GM19238 (cell line): ENCODE measurements around the gene ADGRG6.

ENCODE experiments used
- DNase-seq: peaks from one replicate; pipeline ENCODE4 v3.0.0; 2011; ENCODE audit warnings: low spot score; ENCODE audit not compliant: insufficient read length

Gene ADGRG6

DNA sequence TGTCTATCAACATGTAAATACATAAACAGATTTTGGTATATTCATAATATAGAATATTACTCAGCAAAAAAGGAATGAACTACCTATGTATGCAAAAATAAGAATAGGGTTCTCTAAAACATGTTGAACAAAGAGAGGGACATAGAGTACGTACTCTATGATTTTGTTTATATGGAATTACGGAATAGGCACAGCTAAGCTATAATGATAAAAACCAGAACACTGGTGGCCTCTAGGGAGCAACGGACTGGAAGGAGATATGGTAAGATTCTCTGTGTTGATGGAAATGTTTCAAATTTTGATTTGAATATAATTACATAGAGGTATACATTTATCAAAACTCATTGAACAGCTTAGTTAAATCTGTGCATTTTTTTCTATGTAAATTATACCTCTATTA lies 19.6 kb downstream of the ADGRG6 start:
- no peak for DNase-seq

DNA sequence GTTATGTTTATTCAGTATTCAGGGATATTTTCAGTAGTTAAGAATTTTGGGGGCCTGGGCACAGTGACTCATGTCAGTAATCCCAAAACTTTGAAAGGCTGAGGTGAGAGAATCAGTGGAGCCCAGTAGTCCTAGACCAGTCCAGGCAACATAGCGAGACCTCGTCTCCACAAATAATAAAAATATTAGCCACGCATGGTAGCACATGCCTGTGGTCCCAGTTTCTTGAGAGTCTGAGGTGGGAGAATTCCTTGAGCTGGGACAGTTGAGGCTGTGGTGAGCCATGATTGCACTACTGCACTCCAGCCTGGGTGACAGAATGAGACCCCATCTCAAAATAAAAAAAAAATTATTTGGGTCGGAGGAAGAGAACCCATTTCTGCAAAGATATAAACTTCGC lies 20.3 kb downstream of the ADGRG6 start:
- DNase-seq = no peak

DNA sequence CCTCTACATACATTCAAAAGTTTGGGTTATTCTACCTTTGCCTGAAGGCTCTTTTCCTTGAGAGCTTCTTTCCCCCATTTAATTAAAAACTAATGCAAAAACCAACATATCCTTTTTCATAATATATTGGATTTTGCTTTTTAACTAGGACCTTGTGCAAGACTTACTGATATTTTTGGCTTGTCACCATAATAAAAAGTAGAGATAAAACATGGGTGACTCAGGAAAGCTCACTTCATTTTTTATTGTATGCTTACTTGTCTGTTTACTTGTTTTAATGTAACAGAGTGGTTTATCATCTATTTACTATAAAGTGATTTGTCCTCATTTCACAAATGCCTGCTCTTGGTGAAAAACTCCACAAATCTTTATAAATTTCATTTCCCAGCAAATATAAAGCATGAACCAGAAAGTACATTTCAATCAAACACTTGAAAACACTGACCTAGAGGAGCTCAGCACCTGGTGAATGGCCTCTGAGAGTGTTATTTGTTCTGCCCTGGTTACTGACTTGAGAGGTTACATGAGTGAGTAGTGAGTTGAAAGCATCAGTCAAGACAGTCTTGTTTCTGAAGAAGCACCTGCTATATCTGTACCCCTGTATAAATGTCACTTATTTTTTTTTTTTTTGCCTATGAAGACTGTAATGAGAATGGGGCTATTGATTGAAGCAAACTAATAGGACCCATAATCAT lies 20.8 kb downstream of the ADGRG6 start:
- no peak for DNase-seq

DNA sequence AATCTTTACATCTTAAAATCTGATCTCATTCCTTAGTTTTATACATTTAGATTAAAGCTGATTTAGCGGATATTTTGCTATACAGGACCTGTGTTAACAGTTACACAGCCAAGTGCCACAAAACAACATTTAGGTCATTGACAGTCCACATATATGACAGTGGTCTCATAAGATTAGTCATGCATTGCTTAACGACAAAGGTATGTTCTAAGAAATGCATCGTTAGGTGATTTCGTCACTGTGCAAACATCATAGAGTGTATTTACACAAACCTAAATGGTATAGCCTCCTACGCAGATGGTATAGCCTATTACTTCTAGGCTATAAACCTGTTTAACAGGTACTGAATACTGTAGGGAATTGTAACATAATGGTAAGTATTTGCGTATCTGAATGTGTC lies 21.6 kb downstream of the ADGRG6 start:
- DNase-seq = no peak

DNA sequence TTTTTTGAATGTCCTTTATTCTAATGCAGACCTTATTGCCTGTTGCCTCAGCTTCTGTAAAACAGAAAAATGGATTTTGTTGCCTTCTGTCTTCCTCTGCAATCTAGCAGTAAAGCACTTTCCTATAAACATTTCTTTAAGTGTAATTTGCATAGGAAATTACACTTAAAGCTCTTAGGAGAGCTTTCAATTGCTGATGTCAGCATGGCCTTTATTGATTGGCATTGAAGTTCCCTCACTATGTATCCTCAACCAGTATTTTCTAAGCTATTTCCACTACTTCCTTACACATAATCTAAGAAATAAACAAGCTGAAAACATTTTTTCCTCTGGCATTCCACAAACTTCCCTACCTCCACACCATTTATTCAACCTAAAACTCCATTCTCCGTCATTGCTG lies 22.3 kb downstream of the ADGRG6 start:
- DNase-seq = no peak

DNA sequence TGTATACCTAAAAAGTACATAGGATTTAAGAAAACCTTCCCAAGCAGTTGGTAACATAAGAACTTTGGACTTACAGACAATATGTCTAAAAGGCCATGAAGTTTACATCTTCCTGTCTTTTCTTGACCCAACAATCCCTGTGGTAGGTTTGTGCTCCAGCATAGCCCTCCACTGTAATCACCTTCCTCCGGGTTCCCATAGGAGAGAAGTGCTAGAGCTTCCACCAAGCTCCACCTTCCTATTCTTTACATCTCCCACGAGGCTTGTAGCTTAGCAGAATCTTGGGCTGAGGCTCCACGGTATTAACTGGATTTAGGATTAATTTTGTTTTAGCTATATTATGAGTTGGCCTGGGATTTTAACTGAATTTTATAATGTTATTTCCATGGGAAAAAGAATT lies 23.3 kb downstream of the ADGRG6 start:
- DNase-seq = no peak

DNA sequence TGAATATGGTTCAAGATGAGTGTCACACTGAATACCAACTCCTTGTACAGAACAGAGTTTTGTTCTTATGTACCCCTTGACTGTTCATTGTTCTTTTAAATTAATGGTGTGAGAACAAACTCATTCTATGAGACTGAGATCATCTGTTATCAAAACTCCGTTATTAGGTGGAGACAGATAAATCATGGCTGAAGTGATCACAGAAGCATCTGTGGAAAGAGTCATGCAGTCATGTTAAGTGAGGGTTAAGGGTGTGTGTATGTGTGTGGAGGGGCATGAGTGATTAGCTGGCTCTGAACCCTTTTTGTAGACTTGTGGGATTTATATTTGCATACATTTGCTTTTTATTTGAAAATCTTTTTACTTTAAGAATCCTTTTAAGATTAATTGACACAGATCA lies 24.7 kb downstream of the ADGRG6 start:
- no peak for DNase-seq

DNA sequence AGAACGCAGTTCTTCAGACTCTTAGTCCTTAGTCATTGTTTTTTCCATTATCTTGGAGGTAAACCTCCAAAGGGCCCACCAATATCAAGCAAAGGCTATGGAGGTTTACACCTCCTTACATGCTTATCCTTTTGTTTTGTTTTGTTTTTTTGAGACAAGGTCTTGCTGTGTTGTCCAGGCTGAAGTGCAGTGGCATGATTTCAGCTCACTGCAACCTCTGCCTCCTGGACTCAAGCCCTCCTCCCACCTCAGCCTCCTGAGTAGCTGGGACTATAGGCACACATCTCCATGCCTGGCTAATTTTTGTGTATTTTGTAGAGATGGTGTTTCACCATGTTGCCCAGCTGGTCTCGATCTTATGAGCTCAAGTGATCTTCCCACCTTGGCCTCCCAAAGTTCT lies 26.3 kb downstream of the ADGRG6 start:
- no peak for DNase-seq

DNA sequence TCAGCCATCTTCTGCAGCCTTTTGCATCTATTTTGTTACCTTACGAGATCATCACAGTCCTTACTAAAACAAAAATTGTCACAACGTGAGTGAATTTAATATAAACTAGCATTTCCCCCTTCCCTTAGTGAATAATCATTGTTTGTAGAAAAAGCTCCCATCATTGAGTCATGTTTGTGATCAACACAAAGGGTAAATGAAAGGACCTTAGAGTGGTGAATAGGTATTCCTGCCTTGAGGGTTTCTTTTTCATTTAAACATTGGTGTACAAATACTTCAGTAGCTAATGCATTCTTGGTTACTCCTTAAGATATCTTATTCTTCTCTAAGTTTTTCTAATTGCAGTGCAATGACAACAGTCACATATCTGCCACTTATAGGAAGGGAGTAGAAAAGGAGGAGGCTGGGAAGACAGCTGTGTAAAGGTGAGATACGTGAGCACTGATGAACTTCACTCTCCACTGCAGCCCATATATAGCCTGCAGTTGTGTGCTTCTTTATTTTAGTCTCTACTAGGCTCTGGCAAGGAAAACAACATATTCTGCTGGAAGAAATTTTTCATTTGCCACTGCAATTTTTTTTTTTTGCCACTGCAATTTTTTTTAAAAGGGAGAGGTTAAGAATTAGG lies 27.8 kb downstream of the ADGRG6 start:
- DNase-seq = no peak

DNA sequence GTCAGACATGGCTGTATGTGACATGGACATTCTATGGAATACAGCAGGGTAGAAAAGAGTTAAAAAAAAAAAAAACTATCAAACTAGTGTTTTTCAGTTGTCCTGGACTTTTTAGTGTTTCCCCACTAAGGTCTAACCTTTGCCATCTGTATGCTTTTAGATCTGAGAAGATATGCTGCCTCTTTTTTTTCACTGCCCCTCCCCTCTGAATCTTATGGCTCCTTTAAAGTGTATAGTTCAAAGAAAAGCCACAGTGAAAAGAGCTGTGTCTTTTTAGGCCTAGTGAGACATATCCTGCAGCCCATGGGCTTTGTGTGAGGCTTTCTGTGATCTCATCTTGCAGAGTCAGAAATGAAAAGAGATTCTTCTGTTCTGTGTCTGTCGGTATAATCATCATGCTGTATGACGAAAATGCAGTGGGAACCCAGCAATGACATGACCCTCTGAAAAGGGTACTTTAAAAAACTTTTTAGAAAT lies 29.3 kb downstream of the ADGRG6 start:
- DNase-seq = no peak

DNA sequence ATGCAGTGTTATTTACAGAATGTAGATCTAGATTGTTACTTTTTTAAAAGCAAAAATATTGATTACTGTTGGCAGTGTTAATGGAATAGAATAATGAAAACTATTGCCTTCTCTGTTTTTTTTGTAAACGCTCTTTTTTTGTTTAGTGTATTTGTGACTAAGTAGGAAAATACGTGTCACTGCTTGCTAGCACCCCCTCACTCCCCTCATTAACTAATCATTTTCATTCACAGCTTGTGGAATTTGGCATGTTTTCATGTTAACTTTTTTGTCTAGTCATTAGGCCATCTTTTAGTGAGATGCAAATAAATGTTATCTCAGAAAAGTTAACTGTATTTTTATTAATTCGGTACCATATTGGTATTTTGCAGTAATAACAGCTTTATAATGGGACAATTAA lies 29.8 kb downstream of the ADGRG6 start:
- no peak for DNase-seq

DNA sequence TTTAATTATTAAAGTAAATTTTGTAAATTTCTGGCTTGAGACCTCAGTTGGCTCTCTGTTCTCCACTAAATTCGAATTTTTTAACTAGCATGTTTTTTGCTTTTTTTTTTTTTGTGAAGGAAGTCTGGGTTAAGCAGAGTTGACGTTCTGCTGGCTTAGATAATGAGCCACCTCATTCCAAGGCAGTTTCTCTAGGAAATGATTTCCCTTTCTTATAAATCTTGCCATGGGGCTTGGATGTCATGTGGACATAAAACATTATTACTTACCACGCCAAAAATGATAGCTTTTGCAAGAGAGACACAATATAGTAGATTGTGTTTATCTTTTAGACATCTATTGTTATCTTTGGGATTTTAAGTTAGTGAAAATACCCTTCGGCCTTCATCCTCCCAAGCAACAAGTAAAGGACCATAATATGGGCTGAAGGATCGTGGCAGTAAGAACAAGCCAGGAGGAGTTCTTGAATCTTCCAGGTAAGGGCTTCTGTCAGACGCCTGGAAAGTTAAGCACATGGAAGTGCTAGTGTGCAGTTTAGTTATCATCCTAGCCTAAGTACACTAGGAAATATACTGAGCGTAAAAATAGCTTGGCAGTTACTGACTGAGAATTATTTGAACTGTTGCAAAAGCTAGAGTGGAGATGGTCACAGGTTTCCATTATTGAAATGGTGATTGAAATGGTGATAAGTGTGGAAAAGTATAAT lies 30.7 kb downstream of the ADGRG6 start:
- DNase-seq = no peak

DNA sequence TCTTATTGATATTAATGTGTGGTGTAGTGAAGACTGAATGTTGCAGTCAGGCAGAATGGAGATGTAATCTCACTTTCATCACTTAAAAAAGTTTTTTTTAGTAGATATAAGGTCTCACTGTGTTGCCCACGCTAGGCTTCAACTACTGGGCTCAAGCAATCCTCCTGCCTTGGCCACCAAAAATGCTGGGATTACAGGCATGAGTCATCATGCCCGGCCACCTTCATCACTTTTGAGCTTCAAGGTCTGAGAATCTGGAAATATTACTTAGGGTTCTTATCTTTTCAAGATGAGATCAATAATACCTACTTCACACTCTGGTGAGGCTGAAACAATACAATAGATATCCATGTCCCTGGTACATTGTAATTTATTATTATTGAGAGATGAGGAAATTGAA lies 31.6 kb downstream of the ADGRG6 start:
- DNase-seq = no peak

DNA sequence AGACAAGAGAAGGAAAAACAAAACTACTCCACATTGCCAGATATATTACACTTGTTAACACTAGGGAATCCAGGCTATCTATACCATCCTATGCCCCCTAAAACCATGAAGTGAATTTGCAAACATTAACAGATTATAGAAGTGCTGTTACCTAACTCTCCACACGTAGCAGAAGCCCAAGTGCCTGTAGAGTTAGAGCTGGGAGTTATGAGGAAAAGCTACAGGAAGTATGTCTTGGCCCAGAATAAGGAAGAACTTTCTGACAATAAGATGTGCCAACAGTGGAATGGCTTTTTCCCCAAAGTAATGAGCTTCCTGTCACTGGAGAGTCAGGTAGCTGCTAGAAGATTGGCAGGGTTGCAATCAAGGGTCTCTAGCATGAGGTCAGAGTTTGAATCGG lies 32.5 kb downstream of the ADGRG6 start:
- no peak for DNase-seq

DNA sequence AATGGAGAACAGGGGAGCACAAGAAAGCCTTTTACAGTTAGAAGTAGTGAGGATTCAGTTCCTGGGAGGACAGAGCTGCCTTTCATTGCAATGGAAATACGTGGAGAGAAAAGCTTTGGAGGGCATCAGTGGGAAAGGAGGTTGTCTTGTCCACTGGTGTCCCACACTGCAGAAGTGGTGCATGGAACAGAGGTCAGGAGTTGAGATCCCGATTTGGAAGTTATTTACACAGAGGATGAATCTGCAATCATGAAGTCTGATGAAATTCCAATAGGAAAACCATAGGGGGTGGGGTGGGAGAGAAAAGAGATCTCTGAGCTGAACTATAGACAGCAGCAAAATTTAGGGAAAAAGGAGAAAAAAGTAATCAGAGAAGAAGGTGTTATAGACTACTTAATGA lies 33.6 kb downstream of the ADGRG6 start:
- DNase-seq = no peak

DNA sequence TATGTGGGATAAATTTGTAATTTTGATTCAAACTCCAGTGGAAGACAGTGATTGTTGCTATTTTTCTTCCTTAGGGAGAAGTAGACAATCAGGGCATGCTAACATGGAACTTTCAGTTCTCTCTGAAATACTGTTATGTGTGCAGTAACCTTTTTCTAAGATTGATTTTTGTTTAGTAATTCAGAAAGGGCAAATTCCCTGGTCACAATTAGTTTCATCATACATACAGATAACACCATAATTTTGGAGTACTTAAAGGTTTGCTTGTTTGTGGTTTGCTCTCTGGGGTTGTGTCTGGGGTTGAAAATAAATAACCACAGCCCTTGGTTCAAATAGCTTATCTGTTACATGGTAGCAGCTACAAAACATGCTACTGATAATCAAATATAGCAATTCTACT lies 34.4 kb downstream of the ADGRG6 start:
- no peak for DNase-seq

DNA sequence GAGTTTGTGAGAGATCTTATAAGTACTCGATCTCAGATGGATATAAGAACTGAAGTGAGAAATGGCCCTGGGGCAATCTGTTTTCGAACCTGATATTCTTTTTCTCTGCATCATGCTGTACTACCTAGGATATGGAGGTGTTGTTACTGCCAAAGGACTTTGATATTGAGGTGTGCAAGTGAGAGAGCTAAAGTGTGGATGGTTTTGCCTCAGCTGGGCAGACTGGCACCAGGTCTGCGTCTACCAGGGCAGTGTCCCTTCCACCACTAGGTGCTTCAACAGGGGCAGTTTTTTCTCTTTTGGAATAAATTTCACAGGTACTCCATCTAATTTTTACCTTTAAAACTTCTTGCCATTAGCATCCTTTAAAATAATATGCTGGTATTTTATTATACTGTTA lies 35.0 kb downstream of the ADGRG6 start:
- DNase-seq = no peak

DNA sequence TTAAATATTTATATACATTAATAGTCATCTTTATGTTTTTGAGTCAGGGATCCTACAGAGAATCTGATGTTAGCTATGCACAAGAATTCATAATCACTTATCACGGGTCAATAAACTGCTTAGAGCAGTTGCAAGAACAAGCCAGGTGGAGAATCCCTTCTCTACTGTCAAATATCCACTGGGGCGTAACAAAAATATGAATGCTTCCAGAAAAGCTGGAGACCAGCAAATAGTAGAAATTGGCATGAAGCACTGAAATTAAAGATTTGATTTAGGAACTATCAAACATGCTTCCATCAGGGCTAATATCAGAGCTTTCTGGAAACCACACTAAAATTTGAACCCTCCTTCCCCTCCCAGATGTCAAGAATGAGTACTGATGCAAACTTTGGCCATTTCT lies 37.3 kb downstream of the ADGRG6 start:
- DNase-seq = no peak

DNA sequence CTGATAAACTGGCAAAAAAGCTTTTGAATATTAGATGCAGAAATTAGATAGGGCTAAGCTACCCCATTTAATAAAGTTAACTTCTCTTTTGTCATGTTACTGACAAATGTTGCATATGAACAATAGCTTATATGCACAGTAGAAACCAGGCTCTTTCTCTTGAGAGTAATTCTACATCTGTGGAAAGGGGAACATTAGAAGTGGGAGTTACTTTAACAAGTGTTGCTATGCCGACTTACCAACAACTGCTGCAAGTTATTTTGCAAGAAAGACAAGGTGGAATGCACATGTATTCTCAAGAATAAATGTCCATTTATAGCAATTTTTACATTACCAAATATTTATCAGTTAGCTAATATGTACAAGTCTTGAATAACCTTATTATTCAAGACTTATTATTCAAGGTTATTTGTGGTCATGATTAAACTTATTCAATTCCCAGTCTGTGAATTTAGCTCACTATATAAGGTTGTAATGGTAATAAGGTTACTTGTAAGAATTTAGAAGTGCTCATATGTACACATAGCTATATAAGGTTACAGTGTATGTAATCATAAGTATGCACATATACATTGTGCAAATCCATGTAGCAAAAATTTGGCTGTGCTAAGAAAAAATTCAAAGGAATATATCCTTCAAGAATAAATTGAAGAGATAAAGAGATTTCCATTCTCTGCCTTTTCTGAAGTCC lies 38.3 kb downstream of the ADGRG6 start:
- no peak for DNase-seq

DNA sequence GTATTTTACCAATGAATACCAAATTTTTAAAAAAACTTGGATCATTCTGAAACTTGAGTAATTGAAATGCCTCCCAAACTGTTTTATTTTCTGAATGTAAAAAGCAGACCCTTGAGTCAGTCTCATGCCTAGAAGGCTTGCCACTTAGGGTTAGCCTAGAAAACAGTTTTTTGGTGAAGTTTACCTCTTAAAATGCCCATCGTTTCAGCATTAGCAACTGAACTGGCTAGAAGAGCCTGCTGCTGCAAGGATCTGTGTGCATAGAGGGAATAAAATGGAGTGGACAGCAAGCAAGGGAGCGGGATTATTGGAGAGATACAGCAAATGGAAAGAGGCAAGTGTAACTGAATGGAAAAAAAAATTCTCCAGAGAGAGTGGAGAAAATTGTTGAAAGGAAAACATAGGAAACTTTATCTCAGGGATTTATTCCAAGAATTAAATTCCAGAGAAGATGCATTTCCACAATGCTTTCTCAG lies 40.1 kb downstream of the ADGRG6 start:
- no peak for DNase-seq

DNA sequence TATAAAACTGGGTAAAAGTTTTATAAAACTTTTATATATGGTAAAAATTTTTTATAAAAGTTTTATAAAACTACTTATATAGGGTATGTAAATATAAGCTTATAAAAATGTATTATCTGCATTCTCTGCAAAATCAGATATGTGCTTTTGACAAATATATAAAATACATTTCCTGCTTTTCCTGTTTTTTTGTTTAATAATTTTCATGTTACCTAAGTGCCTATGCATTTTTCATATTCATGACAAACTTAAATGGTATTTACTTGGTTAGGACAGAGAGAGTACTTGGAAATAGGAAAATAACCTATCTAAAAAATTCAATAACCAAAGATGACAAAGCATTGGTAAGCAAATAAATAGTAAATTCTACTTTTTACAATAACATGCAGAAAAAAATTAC lies 41.2 kb downstream of the ADGRG6 start:
- DNase-seq = no peak

DNA sequence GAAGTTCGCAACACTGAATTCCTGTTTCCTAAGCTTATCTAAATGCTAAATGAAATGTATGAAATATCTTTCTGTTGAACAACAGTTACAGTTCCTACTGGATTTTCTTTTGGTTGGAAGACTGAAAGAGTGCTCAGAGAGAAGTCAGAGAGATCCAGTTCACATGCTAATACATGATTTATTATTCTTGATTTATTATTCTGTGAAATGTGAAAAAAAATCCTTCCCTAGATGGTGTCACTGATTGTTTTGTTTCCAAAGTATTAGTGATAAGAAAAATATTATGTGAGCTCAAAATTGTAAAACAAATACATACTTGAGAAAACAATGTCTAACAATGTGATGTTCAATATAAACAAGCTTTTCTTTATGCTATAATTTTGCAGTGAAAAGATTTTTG lies 42.1 kb downstream of the ADGRG6 start:
- no peak for DNase-seq
